ENCODE data around the gene GCH1. TPM values are rescaled to one million over a fixed set of nuclear protein-coding genes. Genes with fewer than 3 reads are reported as not detected.

Gene GCH1
- total RNA-seq, 1 donor from 2014 or later: 17.2 TPM

- Mint-ChIP-seq H3K36me3 (ENCODE audit: low read depth) (peaks cover 21% of the 10 kb centered on the region), H3K4me1 (peaks cover 8% of the 10 kb centered on the region), H3K9me3 (no peaks in the 10 kb centered on the region), H3K27me3 (no peaks in the 10 kb centered on the region), H3K4me3 (no peak overlapping the region), H3K27ac (no peak overlapping the region)
- ATAC-seq (ENCODE audit: low read depth): no peak
- DNase-seq: no peak
- CTCF ChIA-PET: no interaction called here
- intact Hi-C loops (cut with micrococcal nuclease): no loop called here
- POLR2A ChIA-PET: interaction anchor here (0.7 kb wide), 1 partner anchor 317 kb away, joined by 3 read pairs; no protein-coding TSS in a partner anchor
- TF ChIP-seq CTCF (IDR thresholded peaks at IDR 0.05): no peak
These were observed 53.7 kb downstream of the GCH1 start for GRCh38 chr14:54848910-54849309.

GRCh38 chr14:54845641-54846040 is 57.0 kb downstream of the GCH1 start:
- DNase-seq (no peak), ATAC-seq (ENCODE audit: low read depth) (no peak)
- ChIA-PET CTCF (no interaction called here), POLR2A (interaction anchor here (0.7 kb wide), 1 partner anchor 198 kb away, joined by 3 read pairs; no protein-coding TSS in a partner anchor)
- Mint-ChIP-seq H3K4me3 (no peak overlapping the region), H3K4me1 (no peaks in the 10 kb centered on the region), H3K9me3 (no peaks in the 10 kb centered on the region), H3K27me3 (no peaks in the 10 kb centered on the region), H3K27ac (no peak overlapping the region), H3K36me3 (ENCODE audit: low read depth) (peaks cover 34% of the 10 kb centered on the region)
- TF ChIP-seq CTCF (IDR thresholded peaks at IDR 0.05): no peak
- intact Hi-C loops (cut with micrococcal nuclease): no loop called here

GRCh38 chr14:54844479-54844878 is 58.1 kb downstream of the GCH1 start:
- Mint-ChIP-seq H3K27me3 (no peaks in the 10 kb centered on the region), H3K4me1 (no peaks in the 10 kb centered on the region), H3K36me3 (ENCODE audit: low read depth) (peaks cover 41% of the 10 kb centered on the region), H3K4me3 (no peak overlapping the region), H3K27ac (no peak overlapping the region), H3K9me3 (no peaks in the 10 kb centered on the region)
- DNase-seq (no peak), ATAC-seq (ENCODE audit: low read depth) (no peak)
- no peak for TF ChIP-seq CTCF (IDR thresholded peaks at IDR 0.05)
- CTCF ChIA-PET: no interaction called here
- POLR2A ChIA-PET: no interaction called here
- intact Hi-C loops (cut with micrococcal nuclease): no loop called here

- H3K4me1 Mint-ChIP-seq: no peaks in the 10 kb centered on the region
- peaks cover 35% of the 10 kb centered on the region for H3K36me3 Mint-ChIP-seq (ENCODE audit: low read depth)
- POLR2A ChIA-PET: no interaction called here
- no peaks in the 10 kb centered on the region for H3K9me3 Mint-ChIP-seq
- DNase-seq (no peak), ATAC-seq (ENCODE audit: low read depth) (no peak)
- intact Hi-C loops (cut with micrococcal nuclease): no loop called here
- no peak overlapping the region for H3K27ac Mint-ChIP-seq
- H3K4me3 Mint-ChIP-seq: no peak overlapping the region
- TF ChIP-seq CTCF (IDR thresholded peaks at IDR 0.05): no peak
- CTCF ChIA-PET: no interaction called here
- no peaks in the 10 kb centered on the region for H3K27me3 Mint-ChIP-seq
These were observed 61.8 kb downstream of the GCH1 start for GRCh38 chr14:54840798-54841197.

GRCh38 chr14:54840336-54840735 is 62.3 kb downstream of the GCH1 start:
- ChIA-PET CTCF (no interaction called here), POLR2A (interaction anchor here (0.6 kb wide), 1 partner anchor 64 kb away, joined by 12 read pairs; no protein-coding TSS in a partner anchor)
- Mint-ChIP-seq H3K36me3 (ENCODE audit: low read depth) (peaks cover 31% of the 10 kb centered on the region), H3K9me3 (no peaks in the 10 kb centered on the region), H3K4me1 (no peaks in the 10 kb centered on the region), H3K4me3 (no peak overlapping the region), H3K27me3 (no peaks in the 10 kb centered on the region), H3K27ac (no peak overlapping the region)
- ATAC-seq (ENCODE audit: low read depth) (no peak), DNase-seq (no peak)
- TF ChIP-seq CTCF (IDR thresholded peaks at IDR 0.05): no peak
- intact Hi-C loops (cut with micrococcal nuclease): no loop called here

Data from activated B cell treated with CpG ODN at 0.5 μM for 24 hours (primary cell).